PC-3 (cell line): Measurements from ENCODE around the gene MYH6. TPM values are rescaled to one million over a fixed set of nuclear protein-coding genes. Genes with fewer than 3 reads are reported as not detected.

Experiments used
- ATAC-seq: fragments of 200-7000 bp; cut with Tn5 transposase; 2 replicates; pipeline ENCODE4 v1.9.1; 2020; ENCODE audit warnings: mild to moderate bottlenecking, moderate library complexity
- BruUV-seq: library from RNA; stranded (reverse); fragments of 400-500 nt; replicated peaks from 2 replicates; lab custom pipeline; 2021; lab: Mats Ljungman, UMichigan
- CTCF ChIA-PET: fragments of 300-600 bp; sonication (Branson Sonifier 250); formaldehyde crosslinking; loops from one replicate; lab custom pipeline; 2022; ENCODE audit warnings: antibody characterized with exemption; lab: Charles Lee
- POLR2A ChIA-PET: fragments of 300-600 bp; sonication (Branson Sonifier 250); formaldehyde crosslinking; loops from one replicate; lab custom pipeline; 2022; ENCODE audit warnings: antibody characterized with exemption; ENCODE audit not compliant: unreplicated experiment; lab: Charles Lee
- DNase-seq: peaks from one replicate; pipeline ENCODE4 v3.0.0-alpha.2; 2015
- H2AFZ ChIP-seq: fragments of 300-600 bp; sonication (generic); 2 replicates; pipeline ENCODE4 v1.6.0; 2016; ENCODE audit warnings: antibody characterized with exemption, low read length
- H3F3A ChIP-seq: fragments of 300-600 bp; sonication (generic); one replicate; pipeline ENCODE4 v1.6.0; 2017; ENCODE audit warnings: antibody characterized with exemption, low read length, control low read depth, mild to moderate bottlenecking; ENCODE audit not compliant: unreplicated experiment
- H3K27ac ChIP-seq: fragments of 300-600 bp; sonication (generic); 2 replicates; pipeline ENCODE4 v1.5.1; 2016; ENCODE audit warnings: mild to moderate bottlenecking, low read length
- H3K27me3 ChIP-seq: fragments of 300-600 bp; sonication (generic); 2 replicates; pipeline ENCODE4 v1.6.1; 2016; ENCODE audit warnings: low read length, mixed read lengths
- H3K36me3 ChIP-seq: fragments of 300-600 bp; sonication (generic); 2 replicates; pipeline ENCODE4 v1.6.1; 2016; ENCODE audit warnings: low read depth, mixed run types, low read length, mixed read lengths
- H3K4me1 ChIP-seq: fragments of 300-600 bp; sonication (generic); 2 replicates; pipeline ENCODE4 v1.5.1; 2016; ENCODE audit warnings: low read length; ENCODE audit not compliant: insufficient read depth
- H3K4me2 ChIP-seq: fragments of 300-600 bp; sonication (generic); 2 replicates; pipeline ENCODE4 v1.6.0; 2016; ENCODE audit warnings: low read length
- H3K4me3 ChIP-seq: fragments of 300-600 bp; sonication (generic); 2 replicates; pipeline ENCODE4 v1.5.1; 2016; ENCODE audit warnings: mild to moderate bottlenecking, low read length, mixed read lengths
- H3K79me2 ChIP-seq: fragments of 300-600 bp; sonication (generic); 2 replicates; pipeline ENCODE4 v1.6.1; 2017; ENCODE audit warnings: low read length, mixed read lengths
- H3K9ac ChIP-seq: fragments of 300-600 bp; sonication (generic); 2 replicates; pipeline ENCODE4 v1.6.0; 2016; ENCODE audit warnings: mild to moderate bottlenecking, low read length
- H3K9me2 ChIP-seq: fragments of 300-600 bp; sonication (generic); replicated peaks from 2 replicates; pipeline ENCODE4 v1.6.1; 2016; ENCODE audit warnings: mixed run types, low read length, mixed read lengths
- H3K9me3 ChIP-seq: fragments of 300-600 bp; sonication (generic); 2 replicates; pipeline ENCODE4 v1.6.1; 2016; ENCODE audit warnings: low read length, mixed read lengths
- H4K20me1 ChIP-seq: fragments of 300-600 bp; sonication (generic); 2 replicates; pipeline ENCODE4 v1.6.1; 2016; ENCODE audit warnings: low read length, mixed read lengths
- EZH2 ChIP-seq: fragments of 300-600 bp; sonication (generic); IDR thresholded peaks from one replicate; pipeline ENCODE4 v1.6.1; 2017; ENCODE audit warnings: antibody characterized with exemption, mild to moderate bottlenecking, low read length; ENCODE audit not compliant: unreplicated experiment
- EZH2phosphoT487 ChIP-seq: fragments of 300-600 bp; sonication (generic); IDR thresholded peaks from 2 replicates; pipeline ENCODE4 v1.6.1; 2018; ENCODE audit warnings: mild to moderate bottlenecking, antibody characterized with exemption, low read length, borderline replicate concordance
- intact Hi-C: fragments of 100-400 bp; cut with micrococcal nuclease; formaldehyde crosslinking; loops from 2 replicates; pipeline ENCODE4 v1.9.0; 2023
- total RNA-seq: library from RNA; depleted of rRNA; stranded (reverse); fragments of >200 nt; gene quantifications from 2 replicates; pipeline ENCODE4 v1.2.3, GENCODE V29; 2014
- TF ChIP-seq, protein P1 (sequence below): fragments of 300-600 bp; sonication (generic); conservative IDR thresholded peaks from 2 replicates; pipeline ENCODE4 v1.5.1; 2017; ENCODE audit warnings: antibody characterized with exemption, low read depth, mild to moderate bottlenecking, low read length

MYH6 gene
- total RNA-seq, 1 experiment from 2014 or later, result not detected

DNA sequence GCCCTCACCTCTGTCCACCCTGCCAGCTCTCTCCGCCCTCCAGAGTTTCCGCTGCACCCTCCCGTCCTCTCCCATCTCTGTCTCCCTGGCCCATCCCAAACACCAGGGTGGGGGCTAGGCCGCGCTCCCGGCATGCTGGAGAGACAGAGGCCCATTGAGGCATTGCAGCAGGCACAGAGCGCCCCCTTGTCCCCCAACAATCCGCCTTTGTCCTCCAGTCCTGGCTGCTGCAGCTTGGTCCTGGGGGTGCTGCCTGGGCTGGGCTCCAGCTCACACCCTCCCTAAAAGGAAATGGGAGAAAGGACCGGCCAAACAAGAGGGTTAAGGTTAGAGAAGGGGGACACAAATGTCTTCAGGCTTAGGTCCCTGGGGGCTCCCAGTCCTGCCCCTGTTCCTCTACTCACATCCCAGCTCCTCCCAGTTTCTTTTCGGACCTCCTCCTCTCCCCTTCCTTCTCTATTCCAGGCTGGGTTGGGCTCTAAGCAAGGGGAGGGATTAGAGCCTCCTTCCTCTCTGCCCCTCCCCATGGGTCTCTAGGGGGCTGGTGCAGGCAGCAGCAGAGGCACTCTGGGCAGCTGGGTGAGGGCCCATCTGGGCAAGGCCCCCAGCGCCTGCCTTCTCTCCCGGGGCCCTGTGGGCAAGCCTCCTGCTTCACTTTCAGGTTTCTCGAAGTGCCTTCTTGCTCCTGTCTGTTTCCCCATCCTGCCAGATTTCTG lies 31.4 kb downstream of the MYH6 start, which contains the start of gene CMTM5:
Gene CMTM5, plus strand, starts transcription at position 565 of the 716 bp plus-strand sequence. CDS start 206 bp downstream, outside the sequence.
- no peak for ATAC-seq
- CTCF ChIA-PET, result no interaction called here

DNA sequence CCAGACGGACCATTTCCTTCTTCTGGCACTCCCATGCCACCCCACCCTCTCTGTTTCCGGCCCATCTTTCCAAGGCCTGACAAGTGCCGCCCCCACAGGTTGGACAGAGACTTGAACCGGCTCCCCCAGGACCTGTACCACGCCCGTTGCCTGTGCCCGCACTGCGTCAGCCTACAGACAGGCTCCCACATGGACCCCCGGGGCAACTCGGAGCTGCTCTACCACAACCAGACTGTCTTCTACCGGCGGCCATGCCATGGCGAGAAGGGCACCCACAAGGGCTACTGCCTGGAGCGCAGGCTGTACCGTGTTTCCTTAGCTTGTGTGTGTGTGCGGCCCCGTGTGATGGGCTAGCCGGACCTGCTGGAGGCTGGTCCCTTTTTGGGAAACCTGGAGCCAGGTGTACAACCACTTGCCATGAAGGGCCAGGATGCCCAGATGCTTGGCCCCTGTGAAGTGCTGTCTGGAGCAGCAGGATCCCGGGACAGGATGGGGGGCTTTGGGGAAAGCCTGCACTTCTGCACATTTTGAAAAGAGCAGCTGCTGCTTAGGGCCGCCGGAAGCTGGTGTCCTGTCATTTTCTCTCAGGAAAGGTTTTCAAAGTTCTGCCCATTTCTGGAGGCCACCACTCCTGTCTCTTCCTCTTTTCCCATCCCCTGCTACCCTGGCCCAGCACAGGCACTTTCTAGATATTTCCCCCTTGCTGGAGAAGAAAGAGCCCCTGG lies 32.4 kb downstream of the MYH6 start:
- ATAC-seq (no peak), DNase-seq (no peak)
- no peaks in the 10 kb centered on the region for H3K79me2 ChIP-seq
- no peak overlapping the region for H3K27ac ChIP-seq
- no peak for TF ChIP-seq EZH2phosphoT487
- TF ChIP-seq EZH2, result no peak
- TF ChIP-seq, protein P1, sequence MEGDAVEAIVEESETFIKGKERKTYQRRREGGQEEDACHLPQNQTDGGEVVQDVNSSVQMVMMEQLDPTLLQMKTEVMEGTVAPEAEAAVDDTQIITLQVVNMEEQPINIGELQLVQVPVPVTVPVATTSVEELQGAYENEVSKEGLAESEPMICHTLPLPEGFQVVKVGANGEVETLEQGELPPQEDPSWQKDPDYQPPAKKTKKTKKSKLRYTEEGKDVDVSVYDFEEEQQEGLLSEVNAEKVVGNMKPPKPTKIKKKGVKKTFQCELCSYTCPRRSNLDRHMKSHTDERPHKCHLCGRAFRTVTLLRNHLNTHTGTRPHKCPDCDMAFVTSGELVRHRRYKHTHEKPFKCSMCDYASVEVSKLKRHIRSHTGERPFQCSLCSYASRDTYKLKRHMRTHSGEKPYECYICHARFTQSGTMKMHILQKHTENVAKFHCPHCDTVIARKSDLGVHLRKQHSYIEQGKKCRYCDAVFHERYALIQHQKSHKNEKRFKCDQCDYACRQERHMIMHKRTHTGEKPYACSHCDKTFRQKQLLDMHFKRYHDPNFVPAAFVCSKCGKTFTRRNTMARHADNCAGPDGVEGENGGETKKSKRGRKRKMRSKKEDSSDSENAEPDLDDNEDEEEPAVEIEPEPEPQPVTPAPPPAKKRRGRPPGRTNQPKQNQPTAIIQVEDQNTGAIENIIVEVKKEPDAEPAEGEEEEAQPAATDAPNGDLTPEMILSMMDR, result no peak
- H2AFZ ChIP-seq, result no peak overlapping the region
- H3F3A ChIP-seq, result no peaks in the 10 kb centered on the region
- no peaks in the 10 kb centered on the region for H3K4me1 ChIP-seq
- intact Hi-C loops, result no loop called here
- H3K4me3 ChIP-seq, result no peak overlapping the region
- H3K36me3 ChIP-seq, result no peaks in the 10 kb centered on the region
- POLR2A ChIA-PET, result no interaction called here
- peaks cover 20% of the 10 kb centered on the region for H3K27me3 ChIP-seq
- H4K20me1 ChIP-seq, result no peaks in the 10 kb centered on the region
- no peaks in the 10 kb centered on the region for H3K9me3 ChIP-seq
- CTCF ChIA-PET, result no interaction called here
- no peak overlapping the region for H3K4me2 ChIP-seq
- no peaks in the 10 kb centered on the region for H3K9me2 ChIP-seq
- H3K9ac ChIP-seq, result no peak overlapping the region
- BruUV-seq, result no TSS peak

More for the DNA sequence above, 31.4 kb downstream of the MYH6 start, which contains the start of gene CMTM5:
- H3K9me3 ChIP-seq, result no peaks in the 10 kb centered on the region
- H4K20me1 ChIP-seq, result no peaks in the 10 kb centered on the region
- no peak within 1 kb of the TSS for H3K9ac ChIP-seq
- H3K4me1 ChIP-seq, result no peaks in the 10 kb centered on the region
- no peak within 1 kb of the TSS for H3K4me3 ChIP-seq
- intact Hi-C loops, result no loop called here
- no peaks in the 10 kb centered on the region for H3K79me2 ChIP-seq
- no peaks in the 10 kb centered on the region for H3K9me2 ChIP-seq
- no peak within 1 kb of the TSS for H3K27ac ChIP-seq
- no peak for DNase-seq
- POLR2A ChIA-PET, result no interaction called here
- H3K36me3 ChIP-seq, result no peaks in the 10 kb centered on the region
- H3K4me2 ChIP-seq, result no peak within 1 kb of the TSS
- TF ChIP-seq EZH2phosphoT487 (no peak), EZH2 (no peak)
- TF ChIP-seq, protein P1, result no peak
- H3F3A ChIP-seq, result no peaks in the 10 kb centered on the region
- peaks cover 15% of the 10 kb centered on the region for H3K27me3 ChIP-seq
- no peak within 1 kb of the TSS for H2AFZ ChIP-seq
- BruUV-seq, result no TSS peak
